ENCODE results near the gene REEP3. TPM values are rescaled to one million over a fixed set of nuclear protein-coding genes. Genes with fewer than 3 reads are reported as not detected.

Gene REEP3
- total and polyA plus RNA-seq, 2 of the 8 experiments (the other 6 are each of a cell fraction or from before 2014, with no cell fraction given): 5.8 to 31.5 TPM

GRCh38 chr10:63611078-63611477 is 89.9 kb downstream of the REEP3 start (continued):
- TF ChIP-seq KDM5A (IDR thresholded peaks at IDR 0.05; ENCODE audit: low read length) (no peak), PHF8 (conservative IDR thresholded peaks at IDR 0.05; ENCODE audit: low read depth, low read length) (no peak), YY1 (IDR thresholded peaks at IDR 0.05; ENCODE audit: low read depth, low read length) (no peak), TCF12 (IDR thresholded peaks at IDR 0.05; ENCODE audit: low read depth, low read length) (no peak)

Measured in H1 (cell line).